Activated CD8-positive, alpha-beta memory T cell treated with anti-CD3 and anti-CD28 coated beads for 36 hours (primary cell): ENCODE results near the gene ATRIP. TPM values are rescaled to one million over a fixed set of nuclear protein-coding genes. Genes with fewer than 3 reads are reported as not detected.
"Not testable (repeated sequence)": the region's sequence is repeated elsewhere in the genome, so short reads cannot be mapped to it uniquely, and the experiment has no call there.

ENCODE experiments used
- CTCF ChIA-PET: fragments of 350-600 bp; sonication (Branson Sonifier 250); formaldehyde crosslinking; loops from one replicate; lab custom pipeline; 2021; ENCODE audit warnings: antibody characterized with exemption; lab: Charles Lee
- POLR2A ChIA-PET: fragments of 350-600 bp; sonication (Branson Sonifier 250); formaldehyde crosslinking; loops from one replicate; lab custom pipeline; 2021; ENCODE audit warnings: antibody characterized with exemption; lab: Charles Lee
- total RNA-seq, 2 experiments: library from RNA; stranded (reverse); gene quantifications; one replicate each; pipeline ENCODE4 v1.2.3, GENCODE V29; 2021

The ATRIP gene
- 10 to 100 TPM; 20.8 to 21.3 TPM for total RNA-seq

DNA sequence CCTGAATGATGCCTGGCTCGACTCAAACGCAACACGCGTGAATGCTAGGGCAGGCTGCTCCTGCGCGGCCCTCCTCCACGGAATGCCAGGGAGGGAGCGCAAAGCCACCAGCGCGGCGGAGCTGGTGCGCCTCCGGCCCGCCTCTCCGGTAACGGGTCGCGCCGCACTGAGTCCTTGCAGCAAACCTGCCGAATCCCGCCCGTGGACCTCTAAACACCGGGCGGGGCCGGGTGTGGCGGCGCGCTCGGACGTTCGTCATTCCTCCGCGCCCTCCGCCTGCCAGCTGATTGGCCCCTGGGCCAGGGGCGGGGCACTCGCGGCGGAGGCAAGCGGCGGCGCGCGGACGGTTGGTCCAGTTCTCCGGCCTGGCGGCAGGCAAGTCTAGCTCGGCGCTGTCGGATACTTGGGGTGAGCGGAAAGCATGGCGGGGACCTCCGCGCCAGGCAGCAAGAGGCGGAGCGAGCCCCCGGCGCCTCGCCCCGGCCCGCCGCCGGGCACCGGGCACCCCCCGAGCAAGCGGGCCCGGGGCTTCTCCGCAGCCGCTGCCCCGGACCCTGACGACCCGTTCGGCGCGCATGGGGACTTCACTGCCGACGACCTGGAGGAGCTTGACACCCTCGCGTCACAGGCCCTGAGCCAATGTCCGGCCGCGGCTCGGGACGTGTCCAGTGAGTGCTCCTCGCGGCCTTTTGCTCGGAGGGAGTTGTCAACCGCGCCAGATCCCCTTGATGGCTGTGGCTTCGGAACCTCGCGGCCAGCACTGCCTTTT is at the start of gene ATRIP:
Gene ATRIP (plus strand): TSS at position 313 of the 769 bp plus-strand sequence. CDS start 109 bp downstream, at position 422.
- POLR2A ChIA-PET: interaction anchor here (0.6 to 1.9 kb wide), 7 partner anchors 11 to 178 kb away, joined by 3 to 7 read pairs (median 4); partner anchors contain the start of gene UCN2
- CTCF ChIA-PET: interaction anchor here (0.9 to 4.3 kb wide), 6 partner anchors 10 to 112 kb away, joined by 3 to 30 read pairs (median 4); no protein-coding TSS in a partner anchor

DNA sequence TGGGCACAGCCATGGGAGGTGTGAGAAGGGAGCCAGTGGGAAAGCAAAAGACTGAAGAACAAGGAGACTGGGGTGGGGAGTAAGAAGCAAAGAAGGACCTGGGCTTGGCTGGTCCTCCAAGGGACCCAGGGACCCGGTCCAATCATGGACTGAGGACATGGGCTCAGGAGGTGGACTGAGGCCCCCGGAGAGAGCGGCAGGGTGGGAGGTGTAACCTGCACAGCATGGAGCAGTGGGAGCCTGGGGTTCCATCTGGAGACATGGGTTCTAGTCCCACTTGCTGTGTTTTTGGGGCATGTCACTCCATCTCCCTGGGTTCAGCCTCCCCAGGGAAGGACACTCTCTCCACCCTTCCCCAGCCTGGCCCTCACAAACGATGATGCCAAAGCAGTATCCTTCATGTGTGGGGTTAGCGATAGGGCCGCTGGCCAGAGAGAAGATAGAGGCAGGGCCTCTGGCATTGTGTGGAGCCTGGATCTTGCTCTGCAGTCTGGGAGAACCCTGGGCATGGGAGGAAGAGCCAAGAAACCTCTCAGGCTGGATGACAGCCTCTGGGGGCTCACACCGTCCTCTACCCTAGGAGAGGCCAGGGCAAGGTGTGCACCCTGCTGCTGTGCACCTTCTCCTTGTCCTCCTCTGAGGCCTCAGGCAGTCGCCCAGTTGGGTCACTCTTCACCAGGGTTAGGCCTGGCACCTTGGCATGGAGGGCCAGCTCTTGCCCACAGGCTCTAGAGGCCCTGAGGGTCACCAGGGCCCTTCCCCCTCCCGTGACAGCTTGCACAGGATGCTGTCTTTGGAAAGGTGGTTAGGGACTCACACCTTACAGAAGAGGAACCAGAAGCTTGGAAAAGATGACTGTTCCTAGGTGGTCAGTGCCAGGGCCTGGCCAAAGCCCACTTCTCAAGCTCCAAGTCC is 48.5 kb upstream of the ATRIP start:
- POLR2A ChIA-PET: no interaction called here
- CTCF ChIA-PET: interaction anchor here (3.9 to 5.9 kb wide), 2 partner anchors 38 to 151 kb away, joined by 33 to 81 read pairs; no protein-coding TSS in a partner anchor

DNA sequence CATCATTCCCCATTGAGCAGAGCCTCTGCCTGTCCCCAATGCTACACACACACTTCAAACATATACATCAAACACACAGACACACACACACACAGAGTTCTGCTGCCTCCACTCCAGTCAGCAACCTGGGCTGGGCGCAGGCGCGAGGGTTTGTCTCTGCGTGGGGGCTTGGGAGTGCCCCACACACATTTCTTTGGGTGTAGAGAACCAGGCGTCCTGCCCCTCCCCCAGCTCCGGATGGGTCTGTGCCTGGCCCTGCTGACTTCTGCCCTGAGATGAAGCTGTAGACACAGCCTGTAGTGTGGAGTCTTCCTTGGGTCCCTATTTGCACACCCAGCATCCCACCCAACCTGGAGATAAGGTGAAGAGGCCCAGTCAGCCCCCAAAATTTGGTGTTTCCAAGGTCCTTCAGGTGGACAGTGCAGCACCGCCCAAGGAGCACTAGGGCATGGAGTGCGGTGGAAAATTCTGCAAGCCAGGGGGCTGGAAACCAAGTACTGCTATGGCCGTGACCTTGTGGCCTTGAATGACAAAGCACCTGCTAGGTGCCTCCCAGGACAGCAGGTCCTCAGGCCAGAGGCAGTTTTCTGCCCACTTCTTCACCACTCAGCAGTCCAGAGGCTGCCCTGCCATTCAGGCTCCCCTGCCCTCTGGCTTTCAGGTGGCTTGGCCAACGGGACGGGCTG is 47.7 kb upstream of the ATRIP start:
- ChIA-PET POLR2A (no interaction called here), CTCF (interaction anchor here (3.9 to 5.9 kb wide), 2 partner anchors 38 to 150 kb away, joined by 33 to 81 read pairs; no protein-coding TSS in a partner anchor)

- CTCF ChIA-PET: interaction anchor here (1.2 to 5.9 kb wide), 7 partner anchors 12 to 150 kb away, joined by 4 to 81 read pairs (median 8); no protein-coding TSS in a partner anchor
- POLR2A ChIA-PET: no interaction called here
These were observed 47.0 kb upstream of the ATRIP start for GRCh38 chr3:48399387-48400172.

- ChIA-PET CTCF (interaction anchor here (0.6 to 5.9 kb wide), 35 partner anchors 11 to 235 kb away, joined by 3 to 81 read pairs (median 4); partner anchors contain the start of genes CCDC51, NME6, PFKFB4 and PLXNB1), POLR2A (interaction anchor here (0.6 to 0.7 kb wide), 2 partner anchors 35 to 621 kb away, joined by 3 read pairs; no protein-coding TSS in a partner anchor)
These were observed 45.6 kb upstream of the ATRIP start for GRCh38 chr3:48400824-48401433.

DNA sequence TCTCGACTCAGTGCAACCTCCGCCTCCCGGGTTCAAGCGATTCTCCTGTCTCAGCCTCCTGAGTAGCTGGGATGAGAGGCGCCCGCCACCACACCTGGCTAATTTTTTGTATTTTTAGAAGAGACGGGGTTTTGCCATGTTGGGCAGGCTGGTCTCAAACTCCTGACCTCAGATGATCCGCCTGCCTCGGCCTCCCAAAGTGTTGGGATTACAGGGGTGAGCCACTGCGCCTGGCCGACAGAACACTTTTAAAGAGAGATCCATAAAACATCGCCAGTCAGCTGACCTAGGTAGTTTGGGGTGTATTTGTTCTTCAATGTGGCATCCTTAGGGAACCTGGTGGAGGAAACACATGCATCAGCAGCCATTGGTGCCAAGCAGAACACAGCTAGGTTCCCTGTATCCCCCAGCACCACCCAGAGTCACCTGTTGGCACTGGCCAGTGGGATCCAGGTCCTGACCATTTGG is 45.1 kb upstream of the ATRIP start:
- POLR2A ChIA-PET: not testable (repeated sequence)
- CTCF ChIA-PET: interaction anchor here (0.6 to 5.9 kb wide), 27 partner anchors 10 to 234 kb away, joined by 3 to 81 read pairs (median 5); partner anchors contain the start of genes CCDC51, NME6, PFKFB4 and PLXNB1

- POLR2A ChIA-PET: no interaction called here
- CTCF ChIA-PET: interaction anchor here (0.8 to 5.9 kb wide), 4 partner anchors 9 to 152 kb away, joined by 4 to 81 read pairs (median 8); no protein-coding TSS in a partner anchor
These were observed 44.2 kb upstream of the ATRIP start for GRCh38 chr3:48402281-48402732.

GRCh38 chr3:48402907-48403306 is 43.6 kb upstream of the ATRIP start:
- ChIA-PET CTCF (interaction anchor here (0.8 to 5.9 kb wide), 2 partner anchors 33 to 99 kb away, joined by 4 to 81 read pairs; no protein-coding TSS in a partner anchor), POLR2A (no interaction called here)

DNA sequence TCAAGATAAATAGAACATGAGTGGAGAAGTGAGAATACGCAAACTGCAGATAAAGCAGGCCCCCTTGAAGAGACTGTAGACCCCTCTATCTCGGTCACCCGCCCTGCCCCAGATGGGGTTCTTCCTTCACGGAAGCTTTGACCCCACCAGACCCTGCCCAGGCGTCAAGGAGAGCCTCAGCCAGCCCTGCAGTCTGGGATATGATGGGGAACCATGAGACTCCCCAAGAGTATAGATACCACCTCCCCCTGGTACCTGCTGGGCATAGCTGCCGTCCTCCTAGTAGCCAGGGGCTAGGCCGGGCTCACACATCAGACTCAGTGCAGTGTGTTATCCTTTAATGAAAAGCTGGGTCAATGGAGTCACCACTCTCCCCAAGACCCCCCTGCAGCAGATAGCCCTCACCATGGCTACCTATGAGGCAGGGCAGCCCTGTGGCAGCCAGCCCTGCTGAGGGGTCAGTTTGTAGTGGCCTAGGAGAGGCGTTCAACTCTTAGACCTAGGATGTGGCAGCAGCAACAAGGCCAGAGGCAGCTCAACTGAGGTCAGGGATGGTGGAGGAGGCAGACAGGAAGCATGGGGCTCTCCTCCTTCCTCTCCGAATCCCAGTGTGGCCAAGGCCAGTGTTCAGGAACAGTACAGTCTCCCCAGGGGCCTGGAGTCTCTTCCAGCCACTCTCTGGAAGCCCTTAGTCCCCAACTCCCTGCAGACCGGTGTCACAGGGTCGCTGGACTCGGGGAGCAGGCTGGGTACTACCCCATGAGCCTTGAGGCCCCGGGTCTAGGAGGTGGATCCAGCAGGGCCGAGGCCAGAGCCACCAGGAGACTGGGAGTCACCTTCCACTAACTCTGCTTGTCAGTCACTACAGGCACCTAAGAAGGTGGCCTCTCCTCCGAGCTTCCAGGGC is 42.8 kb upstream of the ATRIP start:
- ChIA-PET CTCF (interaction anchor here (0.9 to 5.9 kb wide), 4 partner anchors 33 to 130 kb away, joined by 3 to 81 read pairs (median 3); no protein-coding TSS in a partner anchor), POLR2A (no interaction called here)

- ChIA-PET POLR2A (no interaction called here), CTCF (interaction anchor here (0.9 to 1.2 kb wide), 3 partner anchors 32 to 131 kb away, joined by 3 read pairs; no protein-coding TSS in a partner anchor)
These were observed 41.8 kb upstream of the ATRIP start for GRCh38 chr3:48404440-48405342.

DNA sequence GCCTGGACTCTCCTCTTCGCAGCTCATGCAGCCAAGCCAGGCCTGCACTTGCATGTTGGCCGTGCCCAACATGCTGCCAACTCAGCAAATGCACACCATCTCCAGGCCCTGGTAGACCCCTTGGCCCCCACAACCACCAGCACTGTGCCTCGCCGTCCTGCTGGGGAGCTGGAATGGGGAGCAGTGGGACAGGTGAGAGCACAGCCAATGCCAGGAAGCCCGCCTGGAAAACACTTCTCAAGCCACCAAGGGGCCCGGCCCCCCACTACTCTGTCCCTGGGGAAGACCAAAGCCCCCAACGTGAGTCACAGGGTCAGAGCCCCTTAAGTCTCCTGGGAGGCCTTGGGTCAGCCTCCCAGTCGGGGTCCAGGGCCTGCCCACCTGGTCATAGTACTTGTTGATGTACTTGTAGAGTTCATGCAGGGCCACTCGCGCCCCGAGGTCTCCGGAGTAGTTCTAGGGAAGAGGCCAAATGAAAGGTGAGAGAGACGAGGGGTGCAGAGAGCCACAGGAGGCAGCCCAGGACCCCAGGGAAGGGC is 41.1 kb upstream of the ATRIP start:
- POLR2A ChIA-PET: no interaction called here

DNA sequence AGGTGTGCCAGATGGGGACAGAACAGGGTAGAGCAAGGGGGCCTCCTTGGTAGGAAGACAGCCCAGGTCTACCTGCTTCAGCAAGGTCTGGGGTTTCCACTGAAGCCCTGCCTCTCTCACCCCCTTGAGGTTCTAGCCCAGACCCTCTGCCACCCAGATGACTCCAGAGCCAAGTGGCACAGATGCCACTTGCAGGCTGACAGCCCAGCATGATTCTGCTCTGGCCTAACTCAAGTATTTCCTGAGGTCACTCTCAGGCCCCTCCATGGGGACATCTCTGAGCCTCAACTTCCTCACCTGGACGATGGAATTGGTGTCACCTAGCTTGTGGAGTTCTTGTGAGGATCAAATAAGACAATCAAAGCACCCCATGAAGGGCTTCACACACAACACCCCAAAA is 40.6 kb upstream of the ATRIP start:
- POLR2A ChIA-PET: no interaction called here
- CTCF ChIA-PET: no interaction called here

More for the DNA sequence above, 41.1 kb upstream of the ATRIP start:
- CTCF ChIA-PET: interaction anchor here (1.1 to 1.2 kb wide), 2 partner anchors 31 to 125 kb away, joined by 3 read pairs; no protein-coding TSS in a partner anchor

DNA sequence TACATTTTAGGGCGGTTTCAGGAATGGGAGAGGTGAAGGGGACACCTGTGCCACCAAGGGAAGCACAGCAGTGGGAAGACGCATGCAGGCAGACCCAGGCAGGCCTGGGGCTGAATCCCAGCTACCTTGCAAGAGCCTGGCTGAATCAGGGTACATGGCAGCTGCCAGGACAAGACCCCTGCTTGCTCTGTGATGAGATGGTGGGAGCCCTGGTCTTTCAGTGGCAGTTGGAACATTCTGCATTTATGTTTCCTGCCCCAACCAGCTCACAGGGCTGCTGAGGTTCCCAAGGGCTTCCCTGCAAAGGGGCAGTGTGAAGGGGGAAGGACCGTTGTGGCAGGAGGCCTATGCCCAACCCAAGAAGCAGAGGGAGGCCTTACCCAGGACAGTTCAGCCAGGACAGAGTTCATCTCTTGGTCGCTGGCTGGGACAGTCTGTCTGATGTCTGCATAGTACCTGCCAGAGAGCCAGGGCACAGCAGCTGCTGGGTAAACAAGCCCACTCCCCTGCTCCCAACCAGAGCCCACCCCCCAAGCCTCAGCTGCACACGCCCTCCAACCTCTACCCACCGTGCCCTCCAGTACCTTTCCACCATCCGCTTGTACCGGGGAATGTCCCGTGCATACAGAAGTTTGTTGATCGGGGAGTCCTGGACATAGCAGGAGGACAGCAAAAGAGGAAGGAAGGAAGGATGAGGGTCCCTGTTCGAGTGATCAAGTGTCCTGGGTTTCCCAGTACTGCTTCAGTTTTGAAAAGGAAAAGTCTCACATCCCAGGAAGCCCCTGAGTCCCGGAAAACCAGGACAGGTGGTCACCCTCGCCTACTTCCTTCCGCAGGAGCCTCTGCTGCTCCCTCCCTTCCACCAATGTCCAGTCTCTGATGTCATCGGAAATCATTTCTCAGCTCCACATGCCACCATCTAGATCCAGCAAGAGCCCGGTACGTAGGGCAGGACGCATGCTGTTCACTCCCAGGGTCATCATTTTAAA is 39.8 kb upstream of the ATRIP start:
- ChIA-PET POLR2A (interaction anchor here (0.6 kb wide), 1 partner anchor 1829 kb away, joined by 3 read pairs; no protein-coding TSS in a partner anchor), CTCF (interaction anchor here (0.6 to 1.1 kb wide), 2 partner anchors 29 to 50 kb away, joined by 3 read pairs; no protein-coding TSS in a partner anchor)
